HG03066 (cell line): ENCODE data around the gene RAPH1.

ENCODE experiments used
- ATAC-seq: cut with Tn5 transposase; IDR thresholded peaks from one replicate; pipeline ENCODE4 v1.9.1; 2021; ENCODE audit warnings: low read depth; ENCODE audit not compliant: unreplicated experiment

RAPH1 gene

GRCh38 chr2:203489531-203489930, 45.6 kb downstream of the RAPH1 start:
- ATAC-seq, result no peak

DNA sequence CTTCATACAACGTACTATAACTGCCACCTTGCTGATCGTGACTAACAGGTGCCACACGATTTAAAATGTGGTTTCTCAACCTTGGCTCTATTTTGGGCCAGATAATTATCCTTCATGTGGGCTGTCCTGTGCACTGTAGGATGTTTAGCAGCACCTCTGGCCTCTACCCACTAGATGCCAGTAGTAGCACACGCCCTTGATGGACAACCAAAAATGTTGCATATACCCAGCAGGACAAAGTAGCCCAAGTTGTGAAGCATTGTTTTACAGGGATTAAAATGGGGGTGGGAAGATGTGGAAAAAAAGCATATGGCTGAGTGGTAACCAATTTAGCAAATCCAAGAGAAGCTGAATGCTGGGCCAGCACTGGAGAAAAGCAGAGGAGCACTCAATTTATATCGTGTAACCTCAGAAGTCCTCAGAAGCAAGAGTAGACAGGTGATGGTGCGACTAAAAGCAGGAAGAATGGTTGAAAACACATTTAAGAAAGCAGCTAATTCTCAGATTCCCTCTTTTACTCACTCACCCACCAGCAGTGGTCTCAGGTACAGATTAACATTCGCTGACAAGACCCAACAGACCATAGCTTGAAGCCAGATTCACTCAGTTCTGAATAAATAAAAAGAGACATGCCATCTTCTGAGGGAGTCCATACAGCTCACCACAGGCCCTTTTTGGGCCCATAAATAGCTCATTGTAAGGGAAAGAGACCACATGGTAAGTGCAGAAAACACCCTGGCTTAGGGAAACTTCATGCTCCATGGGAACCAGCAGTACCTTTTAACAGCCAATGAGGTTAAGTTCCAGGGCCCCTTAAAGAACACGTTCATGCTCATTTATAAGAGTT, 50.6 kb downstream of the RAPH1 start:
- peak; percentile 68 for ATAC-seq

DNA sequence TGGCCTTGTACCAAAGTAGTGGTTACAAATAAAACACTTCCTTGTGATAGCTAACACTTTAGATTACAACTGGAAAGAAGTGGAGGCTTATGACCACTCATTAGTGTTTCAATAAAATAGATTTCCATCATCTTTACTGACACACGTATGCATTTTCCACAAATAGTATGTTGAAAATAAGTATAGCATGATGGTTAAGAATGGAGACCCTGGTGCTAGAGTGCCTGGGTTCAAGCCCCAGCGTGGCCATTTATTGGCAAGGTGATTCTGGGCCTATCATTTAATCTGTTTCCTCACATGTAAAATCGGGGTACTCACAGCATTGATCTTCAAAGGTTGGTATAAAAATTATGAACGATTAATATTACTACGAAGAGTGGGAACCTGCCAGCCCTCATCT, 54.5 kb downstream of the RAPH1 start:
- ATAC-seq, result no peak

DNA sequence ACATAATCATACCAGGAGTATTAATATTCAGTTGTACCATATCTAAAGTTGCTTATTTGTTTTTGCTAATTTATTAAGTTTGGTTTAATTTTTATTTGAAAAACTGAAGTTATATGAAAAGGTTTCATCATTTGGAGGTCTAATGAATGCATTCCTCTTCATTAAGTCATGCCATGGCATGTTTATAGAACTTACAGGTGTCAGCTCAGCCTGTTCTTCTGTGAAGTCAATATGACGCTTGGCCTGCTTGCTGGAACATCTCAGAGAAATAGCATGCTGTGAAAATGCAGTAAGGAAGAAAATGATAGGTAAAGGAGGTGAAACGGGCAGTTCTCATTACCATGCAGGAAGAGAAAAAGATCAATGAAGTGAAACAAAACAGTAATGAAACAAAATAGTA, 58.2 kb downstream of the RAPH1 start:
- ATAC-seq, result no peak

GRCh38 chr2:203471323-203471722, 63.8 kb downstream of the RAPH1 start:
- no peak for ATAC-seq

DNA sequence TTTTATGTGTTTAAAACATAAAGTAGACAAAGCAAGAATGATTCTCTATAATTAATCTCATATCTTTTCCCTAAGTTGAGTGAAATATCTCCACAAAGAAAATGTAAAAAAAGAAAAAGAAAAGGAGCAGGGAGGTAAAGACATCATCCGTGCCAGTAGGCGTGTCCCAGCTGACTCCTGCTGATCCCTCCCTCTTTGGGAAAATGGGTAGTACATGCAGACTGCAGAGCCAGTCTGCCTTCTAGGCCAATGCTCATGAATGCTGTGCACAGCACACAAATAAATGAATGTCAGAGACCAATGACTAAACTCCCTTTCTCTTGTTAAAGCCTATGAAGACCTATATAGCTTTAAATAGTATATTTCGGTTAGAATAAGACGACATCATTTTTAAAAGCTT, 64.7 kb downstream of the RAPH1 start:
- ATAC-seq, result no peak

GRCh38 chr2:203469546-203469945, 65.6 kb downstream of the RAPH1 start:
- ATAC-seq, result no peak

DNA sequence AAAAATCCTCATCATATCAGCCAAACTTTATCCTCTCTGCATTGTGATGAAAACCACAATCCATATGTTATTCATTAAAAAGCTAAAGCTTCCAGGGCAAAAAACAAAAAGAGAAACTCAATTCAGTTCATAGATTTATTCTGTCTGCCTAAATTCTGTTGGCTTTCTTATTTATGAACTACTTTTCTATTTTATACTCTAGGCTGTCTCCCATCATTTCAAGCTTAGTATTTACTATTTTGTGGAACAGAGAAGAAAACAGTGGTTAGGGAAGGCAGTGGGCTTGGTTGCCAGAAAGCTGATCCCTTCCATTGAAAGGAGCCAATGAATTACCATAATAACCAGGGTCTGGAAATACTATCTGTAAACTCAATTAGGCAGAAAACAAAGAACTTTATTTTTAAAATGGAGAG, 71.8 kb downstream of the RAPH1 start:
- ATAC-seq, result no peak

DNA sequence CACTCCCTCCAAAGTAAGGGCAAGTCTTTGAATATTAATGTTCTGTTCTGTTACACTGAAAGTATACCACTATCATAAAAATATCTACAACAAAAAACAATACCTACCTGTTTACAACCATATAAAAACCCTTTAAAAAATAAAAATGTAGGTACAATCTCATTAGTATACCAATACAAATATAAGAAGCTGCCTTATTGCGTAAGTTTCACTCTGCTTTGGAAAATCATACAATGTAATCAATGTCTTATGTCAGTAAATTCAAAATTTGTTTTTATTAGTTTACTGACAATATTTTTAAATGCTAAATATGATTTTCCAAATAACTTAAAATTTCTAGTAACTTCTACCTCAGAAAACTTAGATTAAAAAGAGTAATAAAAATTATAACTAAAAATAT, 72.8 kb downstream of the RAPH1 start:
- ATAC-seq, result no peak

- ATAC-seq, result no peak
Measured at GRCh38 chr2:203461746-203462145, 73.4 kb downstream of the RAPH1 start.

DNA sequence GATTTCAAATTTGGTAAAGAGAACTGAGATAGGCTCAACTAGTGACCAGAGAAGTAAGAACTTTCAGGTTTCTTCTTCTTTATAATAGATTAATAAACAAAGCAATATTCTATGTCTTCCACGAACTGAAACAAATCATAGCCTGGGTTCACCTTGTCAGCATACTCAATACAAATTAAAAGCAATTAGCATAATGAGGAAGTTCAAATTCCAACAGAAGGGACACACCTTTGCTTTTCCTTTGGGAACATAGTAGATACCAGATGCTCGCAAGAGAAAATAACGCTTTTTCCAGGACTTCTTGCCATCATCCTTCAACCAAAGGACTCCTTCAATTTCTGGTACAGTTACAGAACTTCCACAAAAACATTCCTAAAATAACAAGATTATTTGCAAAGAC, 79.9 kb downstream of the RAPH1 start:
- no peak for ATAC-seq

DNA sequence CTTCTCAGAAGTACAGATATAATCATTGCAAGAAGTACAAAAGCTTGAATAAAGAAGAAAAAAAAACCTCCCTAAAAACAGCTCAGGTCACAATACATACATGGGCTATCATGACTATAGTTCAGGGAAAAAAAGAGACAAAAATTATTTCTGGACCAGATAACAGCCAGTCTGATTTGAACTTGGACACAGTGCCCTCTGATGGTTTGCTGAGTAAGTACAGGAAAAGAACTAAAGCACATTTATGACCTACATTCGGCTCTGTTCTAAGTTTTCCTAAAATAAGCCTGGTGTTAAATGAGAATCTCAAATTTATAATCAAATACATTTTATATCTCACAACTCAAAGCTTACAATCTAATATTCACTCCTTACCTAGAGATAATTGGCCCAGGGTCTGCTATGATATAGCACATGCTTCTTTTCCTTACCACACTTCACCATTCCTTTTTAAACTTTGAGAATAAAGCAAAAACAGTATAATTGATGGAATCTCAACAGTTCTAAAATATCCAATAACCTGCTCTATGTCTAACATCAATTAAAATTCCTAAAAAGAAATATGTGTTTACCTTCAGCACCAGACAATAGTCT, 81.1 kb downstream of the RAPH1 start:
- peak; percentile 82 for ATAC-seq

- ATAC-seq, result no peak
Measured at GRCh38 chr2:203451689-203452088, 83.4 kb downstream of the RAPH1 start.

GRCh38 chr2:203451011-203451410, 84.1 kb downstream of the RAPH1 start:
- ATAC-seq, result no peak

- ATAC-seq, result no peak
Measured at GRCh38 chr2:203450561-203450960, 84.5 kb downstream of the RAPH1 start.

DNA sequence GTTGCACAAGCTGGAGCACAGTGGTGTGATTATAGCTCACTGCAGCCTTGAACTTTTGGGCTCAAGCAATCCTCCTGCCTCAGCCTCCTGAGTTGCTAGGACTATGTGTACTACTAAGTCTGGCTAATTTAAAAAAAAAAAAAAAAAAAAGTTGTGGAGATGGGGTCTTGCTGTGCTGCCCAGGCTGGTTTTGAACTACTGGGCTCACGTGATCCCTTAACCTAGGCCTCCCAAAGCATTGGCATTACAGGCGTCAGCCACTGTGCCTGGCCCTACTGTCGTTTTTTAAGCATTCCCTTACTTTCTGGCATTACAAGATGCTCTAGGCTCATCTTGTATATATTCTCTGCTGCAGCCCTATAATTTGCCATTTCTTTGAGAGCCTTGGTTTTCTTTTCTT, 88.3 kb downstream of the RAPH1 start:
- ATAC-seq, result no peak

DNA sequence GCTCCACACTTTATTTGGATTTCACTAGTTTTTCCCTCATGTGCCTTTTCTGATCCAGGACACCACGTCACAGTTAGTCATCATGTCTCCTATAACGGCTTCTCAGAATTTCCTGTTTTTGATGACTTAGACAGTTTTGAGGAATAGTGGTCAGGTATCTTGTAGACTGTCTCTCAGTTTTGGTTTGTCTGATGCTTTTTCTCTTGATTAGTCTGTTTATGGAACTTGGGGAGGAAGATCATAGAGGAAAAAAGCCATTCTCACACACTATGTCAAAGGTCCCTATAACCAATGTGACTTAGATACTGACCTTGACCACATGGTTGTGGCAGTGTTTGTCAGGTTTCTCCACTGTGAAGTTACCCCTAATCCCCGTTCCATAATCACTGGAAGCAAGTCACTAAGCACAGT, 89.0 kb downstream of the RAPH1 start:
- ATAC-seq, result no peak

DNA sequence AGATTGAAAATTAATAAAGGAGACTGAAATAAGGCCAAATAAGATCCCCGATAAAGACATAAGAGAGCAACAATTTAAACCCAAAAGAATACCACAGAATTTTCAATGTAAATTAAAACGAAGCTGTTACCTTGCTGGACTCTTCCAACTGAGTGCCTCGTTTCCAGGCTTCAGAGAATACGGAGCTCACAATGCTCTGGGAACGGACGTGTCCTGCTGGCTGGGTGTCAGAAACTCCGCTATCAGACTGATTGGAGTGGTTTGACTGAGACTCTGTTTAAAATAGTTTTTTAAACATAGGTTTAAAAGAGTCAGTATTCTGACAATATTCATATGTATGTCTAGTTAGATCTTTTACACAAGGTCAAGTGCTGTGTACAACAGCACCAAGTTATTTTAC, 90.4 kb downstream of the RAPH1 start:
- no peak for ATAC-seq

DNA sequence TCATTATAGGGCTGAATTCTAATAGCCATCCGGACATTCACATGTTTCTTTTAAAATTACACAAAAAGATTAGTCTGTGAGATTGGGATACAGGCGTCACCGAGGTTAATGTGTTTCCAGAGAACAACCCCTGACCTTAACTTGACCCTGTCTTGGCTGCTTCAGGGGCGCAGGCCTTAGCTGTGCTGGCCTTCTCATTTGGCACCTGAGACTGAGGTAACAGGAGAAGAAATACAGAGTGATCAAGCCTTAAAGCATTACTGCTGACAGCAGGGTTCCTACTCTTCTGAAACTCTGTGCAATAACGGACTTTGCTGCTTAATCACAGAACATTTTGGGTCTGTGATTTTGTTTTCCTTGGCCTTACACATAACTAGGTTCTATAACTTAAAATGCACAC, 92.6 kb downstream of the RAPH1 start:
- no peak for ATAC-seq

DNA sequence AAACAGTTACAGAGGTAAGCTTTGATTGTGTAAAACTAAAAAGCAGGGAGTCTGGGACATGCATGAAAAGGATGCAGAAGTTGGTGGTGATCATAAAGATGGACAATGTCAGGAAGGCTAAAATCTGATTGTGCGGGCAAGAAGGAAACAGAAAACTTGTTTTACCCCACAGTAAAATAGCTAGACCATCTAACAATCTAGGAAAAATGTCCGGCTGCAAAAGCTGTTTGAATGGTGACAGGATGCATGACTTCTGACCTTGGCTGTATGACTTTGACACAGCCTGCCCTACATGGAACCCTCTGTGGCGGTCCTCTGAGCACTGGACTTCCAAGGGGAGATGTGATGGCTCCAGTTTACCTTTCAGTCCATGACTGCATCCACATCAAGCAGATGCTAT, 93.6 kb downstream of the RAPH1 start:
- ATAC-seq, result no peak

GRCh38 chr2:203440671-203441070, 94.4 kb downstream of the RAPH1 start:
- no peak for ATAC-seq

GRCh38 chr2:203438528-203438927, 96.6 kb downstream of the RAPH1 start:
- ATAC-seq, result no peak
